Skeletal muscle tissue (tissue), 4 donors: ENCODE measurements around the gene EP400. TPM values are rescaled to one million over a fixed set of nuclear protein-coding genes. Genes with fewer than 3 reads are reported as not detected.
A peak's percentile ranks its signal among the peaks of the same experiment; 100 is the strongest.

Experiments used
- H3K27ac ChIP-seq: one replicate; pipeline ENCODE4 v1.7.0; 2013; ENCODE audit warnings: mild to moderate bottlenecking, low read depth, low read length, inconsistent platforms
- H3K27me3 ChIP-seq, 3 donors: one replicate each; pipeline ENCODE4 v1.7.0; 2013; ENCODE audit warnings: low read length in 3 of 3; ENCODE audit not compliant: control insufficient read depth in 3 of 3, insufficient read depth in 3 of 3
- H3K36me3 ChIP-seq, 3 donors: one replicate each; pipeline ENCODE4 v1.7.0; 2013; ENCODE audit warnings: low read length in 3 of 3; ENCODE audit not compliant: control insufficient read depth in 3 of 3, insufficient read depth in 3 of 3
- H3K4me1 ChIP-seq, 3 donors: one replicate each; pipeline ENCODE4 v1.7.0; 2013; ENCODE audit warnings: low read length in 3 of 3, mild to moderate bottlenecking in 3 of 3; ENCODE audit not compliant: control insufficient read depth in 3 of 3, insufficient read depth in 3 of 3
- H3K4me3 ChIP-seq, 3 donors: one replicate each; pipeline ENCODE4 v1.7.0; 2013; ENCODE audit warnings: low read length in 3 of 3
- H3K9ac ChIP-seq, 3 donors: one replicate each; pipeline ENCODE4 v1.7.0; 2013; ENCODE audit warnings: low read length in 3 of 3, mild to moderate bottlenecking in 3 of 3, moderate library complexity in 2 of 3, low read depth in 1 of 3
- H3K9me3 ChIP-seq, 3 donors: one replicate each; pipeline ENCODE4 v1.7.0; 2013; ENCODE audit warnings: low read length in 3 of 3; ENCODE audit not compliant: control insufficient read depth in 3 of 3
- total RNA-seq: library from RNA; depleted of rRNA; stranded (reverse); fragments of >200 nt; gene quantifications from one replicate; pipeline ENCODE4 v1.2.3, GENCODE V29; 2014
- donor health status: Osteomylitis.

The EP400 gene
- total RNA-seq, 1 donor from 2014 or later: 11.0 TPM

DNA sequence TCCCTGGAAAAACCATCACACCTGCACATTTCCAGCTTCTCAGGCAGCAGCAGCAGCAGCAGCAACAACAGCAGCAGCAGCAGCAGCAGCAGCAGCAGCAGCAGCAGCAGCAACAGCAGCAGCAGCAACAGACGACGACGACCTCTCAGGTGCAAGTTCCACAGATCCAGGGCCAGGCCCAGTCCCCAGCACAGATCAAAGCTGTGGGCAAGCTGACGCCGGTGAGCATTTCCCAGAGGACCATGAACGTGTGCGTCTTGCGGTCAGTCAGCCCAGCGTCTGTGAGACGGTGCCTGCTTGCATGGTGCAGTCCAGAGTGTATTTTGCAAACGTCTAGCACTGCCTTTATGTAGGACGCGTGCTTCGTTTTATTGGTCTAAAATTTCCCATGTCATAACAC, 112.7 kb downstream of the EP400 start:
- H3K36me3 ChIP-seq: peaks cover 53 to 60% (median 59%) of the 10 kb centered on the region in 3 donors

DNA sequence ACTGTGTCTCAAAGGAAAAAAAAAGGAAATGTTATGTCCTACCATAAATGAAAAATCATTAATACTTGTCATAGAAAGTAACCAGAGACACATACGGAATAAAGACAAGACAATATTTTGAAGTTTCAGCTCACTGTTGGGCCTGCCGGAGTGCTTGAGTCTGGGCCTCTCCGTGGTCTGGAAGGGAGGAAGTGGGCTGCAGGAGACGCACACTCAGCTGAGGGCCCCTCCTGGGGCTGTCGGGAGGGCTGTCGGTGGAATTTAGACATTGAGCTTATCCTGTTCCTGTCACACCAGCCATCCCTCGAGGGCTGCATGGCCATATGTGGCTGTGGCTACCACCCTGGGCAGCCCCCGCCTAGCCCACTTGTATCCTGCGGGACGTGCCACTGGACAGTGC, 113.7 kb downstream of the EP400 start:
- peaks cover 0 to 19% (median 16%) of the 10 kb centered on the region in 3 donors for H3K4me1 ChIP-seq
- H3K27ac ChIP-seq: no peak overlapping the region
- peaks cover 59 to 63% (median 62%) of the 10 kb centered on the region in 3 donors for H3K36me3 ChIP-seq
- no peaks in the 10 kb centered on the region for H3K27me3 ChIP-seq
- no peak overlapping the region for H3K9ac ChIP-seq
- H3K4me3 ChIP-seq: peak overlapping the region in 1 of 3 donors; percentile 22
- H3K9me3 ChIP-seq: no peaks in the 10 kb centered on the region

More for the DNA sequence above, 112.7 kb downstream of the EP400 start:
- Histone ChIP-seq H3K9ac (peak overlapping the region in 1 of 3 donors; percentile 85), H3K4me3 (peak overlapping the region in 2 of 3 donors; percentile 74 to 84), H3K9me3 (no peaks in the 10 kb centered on the region), H3K27me3 (no peaks in the 10 kb centered on the region), H3K27ac (no peak overlapping the region), H3K4me1 (peaks cover 0 to 19% (median 16%) of the 10 kb centered on the region in 3 donors)

DNA sequence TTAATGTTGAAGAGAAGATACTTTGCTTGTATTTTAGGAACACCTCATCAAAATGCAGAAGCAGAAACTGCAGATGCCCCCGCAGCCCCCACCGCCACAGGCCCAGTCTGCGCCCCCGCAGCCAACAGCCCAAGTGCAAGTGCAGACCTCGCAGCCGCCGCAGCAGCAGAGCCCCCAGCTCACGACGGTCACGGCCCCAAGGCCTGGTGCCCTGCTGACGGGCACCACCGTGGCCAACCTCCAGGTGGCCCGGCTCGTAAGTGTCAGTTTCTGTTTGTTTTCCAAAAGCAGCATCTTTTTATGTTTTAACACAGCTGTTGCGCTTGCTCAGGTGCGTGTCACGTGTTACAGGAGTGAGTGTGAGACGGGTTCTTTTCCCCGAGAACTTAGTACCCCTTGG, 114.9 kb downstream of the EP400 start:
- H3K36me3 ChIP-seq: peaks cover 69 to 73% (median 70%) of the 10 kb centered on the region in 3 donors
- no peak overlapping the region for H3K9ac ChIP-seq
- no peaks in the 10 kb centered on the region for H3K9me3 ChIP-seq
- no peaks in the 10 kb centered on the region for H3K27me3 ChIP-seq
- peaks cover 0 to 19% (median 16%) of the 10 kb centered on the region in 3 donors for H3K4me1 ChIP-seq
- H3K4me3 ChIP-seq: no peak overlapping the region
- no peak overlapping the region for H3K27ac ChIP-seq

DNA sequence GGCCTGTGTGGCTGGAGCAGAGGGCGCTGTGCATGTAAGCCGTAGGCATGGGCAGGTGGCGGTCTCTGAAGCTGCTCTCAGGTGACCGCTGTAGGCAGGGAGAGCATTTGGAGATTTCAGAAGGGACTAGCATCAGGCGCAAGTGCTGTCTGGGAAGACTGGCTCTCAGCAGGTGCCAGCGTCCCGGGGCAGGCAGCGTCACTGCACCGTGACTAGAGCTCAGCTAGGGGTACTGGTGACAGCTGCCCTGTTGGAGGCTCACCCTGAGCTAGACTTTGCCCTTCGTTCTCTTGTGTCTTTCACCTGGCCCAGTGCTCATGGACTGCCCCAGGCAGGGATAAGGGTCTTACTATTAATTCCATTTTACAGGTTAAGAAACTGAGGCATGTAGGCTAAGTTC, 115.5 kb downstream of the EP400 start:
- Histone ChIP-seq H3K9me3 (no peaks in the 10 kb centered on the region), H3K36me3 (peaks cover 71 to 73% (median 72%) of the 10 kb centered on the region in 3 donors), H3K27ac (no peak overlapping the region), H3K9ac (no peak overlapping the region), H3K4me1 (peaks cover 0 to 19% (median 16%) of the 10 kb centered on the region in 3 donors), H3K4me3 (no peak overlapping the region), H3K27me3 (no peaks in the 10 kb centered on the region)

GRCh38 chr12:132065609-132066344, 116.0 kb downstream of the EP400 start:
- Histone ChIP-seq H3K9me3 (no peaks in the 10 kb centered on the region), H3K36me3 (peaks cover 71 to 76% (median 74%) of the 10 kb centered on the region in 3 donors), H3K9ac (no peak overlapping the region), H3K4me3 (no peak overlapping the region), H3K4me1 (peaks cover 0 to 19% (median 16%) of the 10 kb centered on the region in 3 donors), H3K27me3 (no peaks in the 10 kb centered on the region), H3K27ac (no peak overlapping the region)

- no peaks in the 10 kb centered on the region for H3K9me3 ChIP-seq
- H3K27ac ChIP-seq: no peak overlapping the region
- no peak overlapping the region for H3K9ac ChIP-seq
- H3K4me3 ChIP-seq: no peak overlapping the region
- H3K36me3 ChIP-seq: peaks cover 73 to 76% (median 76%) of the 10 kb centered on the region in 3 donors
- peaks cover 0 to 14% (median 11%) of the 10 kb centered on the region in 3 donors for H3K4me1 ChIP-seq
- H3K27me3 ChIP-seq: no peaks in the 10 kb centered on the region
Observed at GRCh38 chr12:132066345-132066685, 116.6 kb downstream of the EP400 start.

DNA sequence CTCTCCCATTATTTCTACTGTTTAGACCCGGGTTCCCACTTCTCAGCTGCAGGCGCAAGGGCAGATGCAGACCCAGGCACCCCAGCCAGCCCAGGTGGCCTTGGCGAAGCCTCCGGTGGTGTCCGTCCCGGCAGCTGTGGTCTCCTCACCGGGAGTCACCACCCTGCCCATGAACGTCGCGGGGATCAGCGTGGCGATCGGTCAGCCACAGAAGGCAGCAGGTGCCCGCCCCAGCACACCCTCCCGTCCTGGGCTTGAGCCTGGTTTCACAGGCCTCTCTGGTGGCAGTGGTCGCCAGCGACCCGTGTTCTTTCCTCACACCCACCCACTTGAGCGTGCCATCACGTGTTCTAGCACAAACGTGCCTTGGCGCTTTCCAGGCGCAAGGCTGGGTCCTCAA, 117.0 kb downstream of the EP400 start:
- Histone ChIP-seq H3K9me3 (no peaks in the 10 kb centered on the region), H3K4me3 (no peak overlapping the region), H3K27me3 (no peaks in the 10 kb centered on the region), H3K9ac (no peak overlapping the region), H3K27ac (no peak overlapping the region), H3K4me1 (peaks cover 0 to 9% (median 7%) of the 10 kb centered on the region in 3 donors), H3K36me3 (peaks cover 73 to 78% (median 74%) of the 10 kb centered on the region in 3 donors)

GRCh38 chr12:132067182-132067581, 117.4 kb downstream of the EP400 start:
- H3K27me3 ChIP-seq: no peaks in the 10 kb centered on the region
- no peak overlapping the region for H3K4me3 ChIP-seq
- H3K36me3 ChIP-seq: peaks cover 70 to 78% (median 75%) of the 10 kb centered on the region in 3 donors
- H3K9ac ChIP-seq: no peak overlapping the region
- no peak overlapping the region for H3K27ac ChIP-seq
- H3K9me3 ChIP-seq: no peaks in the 10 kb centered on the region
- H3K4me1 ChIP-seq: peaks cover 0 to 9% (median 4%) of the 10 kb centered on the region in 3 donors

- peaks cover 0 to 3% (median 0%) of the 10 kb centered on the region in 3 donors for H3K4me1 ChIP-seq
- H3K9ac ChIP-seq: no peak overlapping the region
- H3K27ac ChIP-seq: no peak overlapping the region
- no peaks in the 10 kb centered on the region for H3K27me3 ChIP-seq
- no peak overlapping the region for H3K4me3 ChIP-seq
- no peaks in the 10 kb centered on the region for H3K9me3 ChIP-seq
- H3K36me3 ChIP-seq: peaks cover 64 to 74% (median 71%) of the 10 kb centered on the region in 3 donors
Observed at GRCh38 chr12:132068250-132068649, 118.5 kb downstream of the EP400 start.

DNA sequence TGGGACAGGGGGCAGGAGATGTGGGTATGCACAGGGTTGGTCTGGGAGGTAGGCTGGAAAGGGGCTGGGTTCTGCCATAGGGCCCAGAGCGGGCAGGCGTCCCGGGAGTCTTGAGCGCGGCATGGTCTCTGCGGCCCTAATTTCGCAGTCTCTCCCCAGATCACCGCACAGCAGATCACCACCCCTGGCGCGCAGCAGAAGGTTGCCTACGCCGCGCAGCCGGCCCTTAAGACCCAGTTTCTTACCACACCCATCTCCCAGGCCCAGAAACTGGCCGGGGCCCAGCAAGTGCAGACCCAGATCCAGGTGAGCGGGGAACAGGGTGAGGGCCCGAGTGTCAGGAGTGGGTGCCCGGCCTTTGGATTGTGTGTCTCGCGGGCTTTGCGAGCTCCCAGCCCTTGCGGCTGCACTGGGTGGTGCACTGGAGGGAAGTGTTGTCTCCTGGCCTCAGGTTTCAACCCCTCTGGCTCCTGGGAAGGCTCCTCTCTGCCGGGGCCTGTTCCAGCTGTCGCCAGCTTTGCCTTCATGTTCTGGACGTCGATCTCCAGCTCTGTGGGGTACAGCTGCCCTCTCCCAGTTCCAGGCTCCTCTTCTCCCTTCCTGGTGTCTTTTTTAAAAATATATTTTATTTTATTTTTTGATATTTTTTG, 119.7 kb downstream of the EP400 start:
- H3K36me3 ChIP-seq: peaks cover 63 to 71% (median 64%) of the 10 kb centered on the region in 3 donors
- no peak overlapping the region for H3K27ac ChIP-seq
- H3K4me1 ChIP-seq: peaks cover 0 to 3% (median 0%) of the 10 kb centered on the region in 3 donors
- no peaks in the 10 kb centered on the region for H3K9me3 ChIP-seq
- H3K9ac ChIP-seq: no peak overlapping the region
- H3K4me3 ChIP-seq: no peak overlapping the region
- H3K27me3 ChIP-seq: no peaks in the 10 kb centered on the region
